Prostate gland (tissue), 2 donors: ENCODE measurements around the gene ZSWIM8.

Source experiments
- POLR2A ChIP-seq: fragments of 450-650 bp; IDR thresholded peaks from one replicate; pipeline ENCODE4 v1.6.1; 2016; ENCODE audit warnings: antibody characterized with exemption, mild to moderate bottlenecking
- POLR2AphosphoS5 ChIP-seq: sonication (generic); formaldehyde crosslinking; IDR thresholded peaks from one replicate; pipeline ENCODE4 v1.6.1; 2017; ENCODE audit warnings: antibody characterized with exemption
- TF ChIP-seq, protein P1 (sequence below), 4 experiments: fragments of 200-600 bp in 2 of 4; fragments of 450-650 bp in 2 of 4; sonication (generic) in 2 of 4; IDR thresholded peaks; 1 replicate in 3 of 4; 2 replicates in 1 of 4; pipeline ENCODE4 v1.5.1; 2016 to 2019; ENCODE audit warnings: antibody characterized with exemption in 4 of 4, mild to moderate bottlenecking in 2 of 4, moderate library complexity in 2 of 4

DNA sequence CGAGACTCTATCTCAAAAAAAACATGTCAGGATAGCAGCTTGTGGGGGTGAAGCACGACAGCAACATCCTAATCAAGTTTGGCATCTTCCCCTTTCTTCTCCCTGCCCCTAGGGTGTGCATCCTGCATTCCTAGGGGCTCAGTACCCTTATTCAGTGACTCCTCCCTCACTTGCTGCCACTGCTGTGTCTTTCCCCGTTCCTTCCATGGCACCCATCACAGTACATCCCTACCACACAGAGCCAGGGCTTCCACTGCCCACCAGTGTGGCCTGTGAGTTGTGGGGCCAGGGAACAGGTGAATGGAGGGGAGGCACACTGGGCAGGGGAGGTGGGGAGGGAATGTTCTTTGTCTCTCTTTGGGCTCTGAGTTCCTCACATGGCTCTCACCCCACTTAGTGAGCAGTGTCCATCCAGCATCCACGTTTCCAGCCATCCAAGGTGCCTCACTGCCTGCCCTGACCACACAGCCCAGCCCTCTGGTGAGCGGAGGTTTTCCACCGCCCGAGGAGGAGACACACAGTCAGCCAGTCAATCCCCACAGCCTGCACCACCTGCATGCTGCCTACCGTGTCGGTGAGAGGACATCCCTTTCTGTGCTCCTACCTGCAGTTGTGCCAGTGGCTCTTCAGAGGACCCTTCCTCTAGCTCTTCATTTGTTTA is 14.6 kb downstream of the ZSWIM8 start:
- TF ChIP-seq, protein P1, sequence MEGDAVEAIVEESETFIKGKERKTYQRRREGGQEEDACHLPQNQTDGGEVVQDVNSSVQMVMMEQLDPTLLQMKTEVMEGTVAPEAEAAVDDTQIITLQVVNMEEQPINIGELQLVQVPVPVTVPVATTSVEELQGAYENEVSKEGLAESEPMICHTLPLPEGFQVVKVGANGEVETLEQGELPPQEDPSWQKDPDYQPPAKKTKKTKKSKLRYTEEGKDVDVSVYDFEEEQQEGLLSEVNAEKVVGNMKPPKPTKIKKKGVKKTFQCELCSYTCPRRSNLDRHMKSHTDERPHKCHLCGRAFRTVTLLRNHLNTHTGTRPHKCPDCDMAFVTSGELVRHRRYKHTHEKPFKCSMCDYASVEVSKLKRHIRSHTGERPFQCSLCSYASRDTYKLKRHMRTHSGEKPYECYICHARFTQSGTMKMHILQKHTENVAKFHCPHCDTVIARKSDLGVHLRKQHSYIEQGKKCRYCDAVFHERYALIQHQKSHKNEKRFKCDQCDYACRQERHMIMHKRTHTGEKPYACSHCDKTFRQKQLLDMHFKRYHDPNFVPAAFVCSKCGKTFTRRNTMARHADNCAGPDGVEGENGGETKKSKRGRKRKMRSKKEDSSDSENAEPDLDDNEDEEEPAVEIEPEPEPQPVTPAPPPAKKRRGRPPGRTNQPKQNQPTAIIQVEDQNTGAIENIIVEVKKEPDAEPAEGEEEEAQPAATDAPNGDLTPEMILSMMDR (IDR thresholded peaks at IDR 0.05), result no peak
- TF ChIP-seq POLR2AphosphoS5 (no peak), POLR2A (no peak)
